ENCODE results near the gene OR5AN1. TPM values are rescaled to one million over a fixed set of nuclear protein-coding genes. Genes with fewer than 3 reads are reported as not detected.

OR5AN1 gene
- total and polyA plus RNA-seq, 2 experiments from 2014 or later, result not detected

GRCh38 chr11:59335001-59335400 is 23.7 kb upstream of the OR5AN1 start:
- Mint-ChIP-seq H3K36me3 (ENCODE audit: low read depth) (no peaks in the 10 kb centered on the region; the same call in 2 of the 3 replicates), H3K4me3 (no peak overlapping the region), H3K4me1 (no peaks in the 10 kb centered on the region), H3K27me3 (ENCODE audit: insufficient read depth, low read depth, poor library complexity) (peaks cover 2% of the 10 kb centered on the region), H3K9me3 (peaks cover 20% of the 10 kb centered on the region), H3K27ac (no peak overlapping the region)
- Histone ChIP-seq H3F3A (replicated peaks; ENCODE audit: low read depth) (no peaks in the 10 kb centered on the region), H3K79me2 (replicated peaks; ENCODE audit: insufficient read depth) (no peaks in the 10 kb centered on the region), H3K4me1 (ENCODE audit: insufficient read depth) (no peaks in the 10 kb centered on the region), H3K27ac (ENCODE audit: low read depth) (no peak overlapping the region), H3K27me3 (ENCODE audit: insufficient read depth) (no peaks in the 10 kb centered on the region), H3K9me2 (ENCODE audit: insufficient read depth) (0 out of 2 replicates have a peak, but pooled peaks cover 7% of the 10 kb centered on the region), H4K20me1 (replicated peaks; ENCODE audit: insufficient read depth) (no peaks in the 10 kb centered on the region), H3K4me2 (no peak overlapping the region), H3K4me3 (no peak overlapping the region), H3K36me3 (ENCODE audit: insufficient read depth) (no peaks in the 10 kb centered on the region), H2AFZ (peak overlapping the region; percentile 74; the same call in 1 of the 2 replicates)
- DNase-seq (ENCODE audit: low spot score), result no peak
- no peak for ATAC-seq
- TF ChIP-seq JUNB (IDR thresholded peaks at IDR 0.05; ENCODE audit: unreplicated experiment), result no peak
- no peak for TF ChIP-seq EZH2phosphoT487 (IDR thresholded peaks at IDR 0.05; ENCODE audit: unreplicated experiment)
- TF ChIP-seq ZNF114 (CRISPR knock-in tag; IDR thresholded peaks at IDR 0.05), result no peak
- no peak for TF ChIP-seq REST (IDR thresholded peaks at IDR 0.05; ENCODE audit: unreplicated experiment)
- no peak for TF ChIP-seq EZH2 (IDR thresholded peaks at IDR 0.05; ENCODE audit: low read depth, unreplicated experiment)
- no peak for TF ChIP-seq NANOG (IDR thresholded peaks at IDR 0.05; ENCODE audit: borderline replicate concordance)
- TF ChIP-seq POLR2AphosphoS5 (IDR thresholded peaks at IDR 0.05; ENCODE audit: low read depth), result no peak
- TF ChIP-seq CTCF (conservative IDR thresholded peaks at IDR 0.05; ENCODE audit: low read depth in 2 of 2), result no peak

- Histone ChIP-seq H3K9me2 (ENCODE audit: insufficient read depth) (0 out of 2 replicates have a peak, but pooled peaks cover 7% of the 10 kb centered on the region), H3K4me3 (no peak overlapping the region), H4K20me1 (replicated peaks; ENCODE audit: insufficient read depth) (no peaks in the 10 kb centered on the region), H2AFZ (no peak overlapping the region), H3K79me2 (replicated peaks; ENCODE audit: insufficient read depth) (no peaks in the 10 kb centered on the region), H3K4me1 (ENCODE audit: insufficient read depth) (no peaks in the 10 kb centered on the region), H3K36me3 (ENCODE audit: insufficient read depth) (no peaks in the 10 kb centered on the region), H3K4me2 (no peak overlapping the region), H3K27ac (ENCODE audit: low read depth) (no peak overlapping the region), H3F3A (replicated peaks; ENCODE audit: low read depth) (no peaks in the 10 kb centered on the region), H3K27me3 (ENCODE audit: insufficient read depth) (no peaks in the 10 kb centered on the region)
- DNase-seq (ENCODE audit: low spot score) (no peak), ATAC-seq (no peak)
- Mint-ChIP-seq H3K27me3 (ENCODE audit: insufficient read depth, low read depth, poor library complexity) (peaks cover 2% of the 10 kb centered on the region), H3K4me1 (no peaks in the 10 kb centered on the region), H3K4me3 (no peak overlapping the region), H3K27ac (no peak overlapping the region), H3K9me3 (peaks cover 25% of the 10 kb centered on the region), H3K36me3 (ENCODE audit: low read depth) (no peaks in the 10 kb centered on the region; the same call in 2 of the 3 replicates)
- no peak for TF ChIP-seq REST (IDR thresholded peaks at IDR 0.05; ENCODE audit: unreplicated experiment)
- no peak for TF ChIP-seq POLR2AphosphoS5 (IDR thresholded peaks at IDR 0.05; ENCODE audit: low read depth)
- TF ChIP-seq EZH2 (IDR thresholded peaks at IDR 0.05; ENCODE audit: low read depth, unreplicated experiment), result no peak
- no peak for TF ChIP-seq JUNB (IDR thresholded peaks at IDR 0.05; ENCODE audit: unreplicated experiment)
- TF ChIP-seq ZNF114 (CRISPR knock-in tag; IDR thresholded peaks at IDR 0.05), result no peak
- no peak for TF ChIP-seq EZH2phosphoT487 (IDR thresholded peaks at IDR 0.05; ENCODE audit: unreplicated experiment)
- no peak for TF ChIP-seq ETS1 (IDR thresholded peaks at IDR 0.05)
- TF ChIP-seq CREB1 (CRISPR knock-in tag; IDR thresholded peaks at IDR 0.05; ENCODE audit: low read depth), result no peak
- no peak for TF ChIP-seq CTCF (conservative IDR thresholded peaks at IDR 0.05; ENCODE audit: low read depth in 2 of 2)
- no peak for TF ChIP-seq STAT1 (IDR thresholded peaks at IDR 0.05; ENCODE audit: unreplicated experiment)
- no peak for TF ChIP-seq NANOG (IDR thresholded peaks at IDR 0.05; ENCODE audit: borderline replicate concordance)
These were observed 22.5 kb upstream of the OR5AN1 start for GRCh38 chr11:59336176-59336575.
